SH-SY5Y (cell line): Measurements from ENCODE around the gene CEP170B.

Experiments used
- GATA2 ChIP-seq: IDR thresholded peaks from 2 replicates; pipeline ENCODE4 v1.6.1; 2011; ENCODE audit warnings: mild to moderate bottlenecking, low read depth, low read length
- GATA3 ChIP-seq: IDR thresholded peaks from 2 replicates; pipeline ENCODE4 v1.6.1; 2011; ENCODE audit warnings: low read depth, mild to moderate bottlenecking, low read length, moderate library complexity

DNA sequence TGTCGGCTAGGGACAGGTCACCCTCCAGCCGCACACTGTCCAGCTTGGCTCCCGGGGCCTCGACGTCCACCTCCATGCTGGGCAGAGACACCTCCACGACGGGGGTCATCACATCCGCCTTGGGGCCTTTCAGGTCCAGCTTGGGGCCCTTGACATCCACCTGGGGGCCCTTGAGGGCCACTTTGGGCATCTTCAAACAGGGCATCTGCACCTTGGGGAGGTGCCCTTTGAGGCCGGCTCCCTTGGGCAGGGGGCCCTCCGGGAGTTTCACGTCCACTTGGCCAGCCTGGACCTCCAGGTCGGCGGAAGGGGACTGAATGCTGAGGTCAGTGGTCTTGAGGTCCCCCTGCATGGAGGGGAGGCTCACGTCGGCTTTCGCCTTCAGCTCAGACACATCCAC lies 77.5 kb downstream of the CEP170B start:
- TF ChIP-seq GATA2 (no peak), GATA3 (no peak)
